COLO829 (cell line): ENCODE results near the gene CHRM5.

Source experiments
- DNase-seq: peaks from one replicate; pipeline ENCODE4 v3.0.0; 2012; ENCODE audit warnings: low spot score

Gene CHRM5

GRCh38 chr15:34102175-34102925 lies 134.1 kb downstream of the CHRM5 start:
- no peak for DNase-seq

DNA sequence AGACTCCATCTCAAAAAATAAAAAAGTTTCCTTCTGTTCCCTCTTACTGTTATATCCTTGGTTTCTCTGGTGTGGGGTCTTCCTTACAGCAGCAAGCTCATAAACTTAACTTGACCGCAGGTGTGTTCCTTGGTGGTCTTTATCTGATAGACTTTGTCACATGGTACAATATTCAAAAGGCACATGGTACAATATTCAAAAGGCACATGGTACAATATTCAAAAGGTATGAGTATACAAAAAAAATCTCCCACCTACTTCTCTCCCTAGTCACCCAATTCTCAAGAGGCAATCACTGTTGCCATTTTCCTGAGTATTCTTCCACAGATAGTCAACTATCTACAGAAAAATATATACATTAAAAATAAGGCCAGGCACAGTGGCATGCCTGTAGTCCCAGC lies 138.1 kb downstream of the CHRM5 start:
- no peak for DNase-seq

DNA sequence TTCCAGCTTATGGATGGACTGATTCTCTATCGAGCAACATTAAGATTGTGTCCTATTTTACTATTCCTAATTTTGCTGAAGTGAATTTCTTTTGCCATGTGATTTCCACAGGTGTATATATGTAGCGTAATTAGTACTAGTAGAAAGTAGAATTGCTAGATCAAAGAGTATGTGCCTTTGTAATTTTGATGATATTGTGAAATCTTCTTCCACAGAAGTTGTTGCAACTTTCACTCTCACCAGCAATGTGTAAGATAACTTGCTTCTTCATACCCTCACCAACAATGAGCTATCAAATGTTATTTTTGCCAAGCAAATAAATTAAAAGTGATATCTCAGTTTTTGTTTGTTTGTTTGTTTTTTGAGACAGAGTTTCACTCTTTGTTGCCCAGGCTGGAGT lies 139.0 kb downstream of the CHRM5 start:
- no peak for DNase-seq

GRCh38 chr15:34109797-34110663 lies 141.7 kb downstream of the CHRM5 start:
- DNase-seq, result peak; percentile 2

DNA sequence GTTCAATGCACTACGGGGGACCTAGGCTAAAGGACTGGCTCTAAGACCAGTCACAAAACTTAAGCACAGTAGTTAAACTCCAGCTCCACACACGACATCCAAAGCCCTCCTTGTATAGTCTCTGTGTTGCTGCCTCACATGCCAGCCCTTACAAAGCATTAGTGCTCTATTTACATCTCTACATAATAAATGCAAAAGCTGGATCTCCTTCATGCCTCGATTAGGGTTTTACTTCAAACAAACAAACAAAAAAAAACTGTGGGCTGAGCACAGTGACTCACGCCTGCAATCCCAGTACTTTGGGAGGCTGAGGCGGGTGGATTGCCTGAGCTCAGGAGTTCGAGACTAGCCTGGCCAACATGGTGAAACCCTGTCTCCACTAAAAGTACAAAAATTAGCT lies 143.2 kb downstream of the CHRM5 start:
- no peak for DNase-seq

DNA sequence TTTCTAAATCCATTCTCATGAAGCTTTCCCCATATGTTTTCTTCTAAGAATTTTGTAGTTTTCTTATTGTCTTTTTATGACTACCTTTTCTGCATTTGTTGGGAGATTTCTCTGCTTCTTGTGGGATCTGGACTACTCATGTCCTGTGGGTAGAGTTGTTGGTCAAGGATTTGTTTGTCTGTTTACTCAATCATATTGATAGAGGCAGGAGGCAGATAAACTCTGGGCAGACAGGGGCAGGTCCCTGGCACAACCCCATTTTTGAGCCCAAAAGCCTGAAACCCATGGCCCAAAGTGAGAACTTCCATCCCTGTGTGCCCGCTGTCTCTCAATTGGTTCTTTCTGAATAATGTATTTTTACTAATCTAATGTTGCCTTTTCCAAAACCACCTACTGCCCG lies 145.9 kb downstream of the CHRM5 start:
- DNase-seq, result no peak

GRCh38 chr15:34114739-34115138 lies 146.4 kb downstream of the CHRM5 start:
- no peak for DNase-seq

GRCh38 chr15:34116620-34117019 lies 148.3 kb downstream of the CHRM5 start:
- DNase-seq, result no peak
